OCI-LY7 (cell line): ENCODE measurements around the gene UBE2Q2.

ENCODE experiments used
- EZH2phosphoT487 ChIP-seq: fragments of 200-600 bp; sonication (generic); IDR thresholded peaks from 2 replicates; pipeline ENCODE4 v1.6.1; 2018; ENCODE audit warnings: low read depth, borderline replicate concordance, mild to moderate bottlenecking, mixed run types, antibody characterized with exemption, low read length, moderate library complexity, mixed read lengths
- TF ChIP-seq, protein P1 (sequence below): fragments of 200-600 bp; sonication (generic); conservative IDR thresholded peaks from 2 replicates; pipeline ENCODE4 v1.5.1; 2014; ENCODE audit warnings: mild to moderate bottlenecking, antibody characterized with exemption, low read length, moderate library complexity, mixed read lengths

GRCh38 chr15:75862796-75863195 is 19.5 kb downstream of the UBE2Q2 start:
- TF ChIP-seq, protein P1, sequence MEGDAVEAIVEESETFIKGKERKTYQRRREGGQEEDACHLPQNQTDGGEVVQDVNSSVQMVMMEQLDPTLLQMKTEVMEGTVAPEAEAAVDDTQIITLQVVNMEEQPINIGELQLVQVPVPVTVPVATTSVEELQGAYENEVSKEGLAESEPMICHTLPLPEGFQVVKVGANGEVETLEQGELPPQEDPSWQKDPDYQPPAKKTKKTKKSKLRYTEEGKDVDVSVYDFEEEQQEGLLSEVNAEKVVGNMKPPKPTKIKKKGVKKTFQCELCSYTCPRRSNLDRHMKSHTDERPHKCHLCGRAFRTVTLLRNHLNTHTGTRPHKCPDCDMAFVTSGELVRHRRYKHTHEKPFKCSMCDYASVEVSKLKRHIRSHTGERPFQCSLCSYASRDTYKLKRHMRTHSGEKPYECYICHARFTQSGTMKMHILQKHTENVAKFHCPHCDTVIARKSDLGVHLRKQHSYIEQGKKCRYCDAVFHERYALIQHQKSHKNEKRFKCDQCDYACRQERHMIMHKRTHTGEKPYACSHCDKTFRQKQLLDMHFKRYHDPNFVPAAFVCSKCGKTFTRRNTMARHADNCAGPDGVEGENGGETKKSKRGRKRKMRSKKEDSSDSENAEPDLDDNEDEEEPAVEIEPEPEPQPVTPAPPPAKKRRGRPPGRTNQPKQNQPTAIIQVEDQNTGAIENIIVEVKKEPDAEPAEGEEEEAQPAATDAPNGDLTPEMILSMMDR, result no peak
- no peak for TF ChIP-seq EZH2phosphoT487
